PC-3 (cell line): ENCODE measurements around the gene HOXD11. TPM values are rescaled to one million over a fixed set of nuclear protein-coding genes. Genes with fewer than 3 reads are reported as not detected.

Source experiments
- ATAC-seq: fragments of 200-7000 bp; cut with Tn5 transposase; 2 replicates; pipeline ENCODE4 v1.9.1; 2020; ENCODE audit warnings: mild to moderate bottlenecking, moderate library complexity
- BruUV-seq: library from RNA; stranded (reverse); fragments of 400-500 nt; replicated peaks from 2 replicates; lab custom pipeline; 2021; lab: Mats Ljungman, UMichigan
- CTCF ChIA-PET: fragments of 300-600 bp; sonication (Branson Sonifier 250); formaldehyde crosslinking; loops from one replicate; lab custom pipeline; 2022; ENCODE audit warnings: antibody characterized with exemption; lab: Charles Lee
- POLR2A ChIA-PET: fragments of 300-600 bp; sonication (Branson Sonifier 250); formaldehyde crosslinking; loops from one replicate; lab custom pipeline; 2022; ENCODE audit warnings: antibody characterized with exemption; ENCODE audit not compliant: unreplicated experiment; lab: Charles Lee
- DNase-seq: peaks from one replicate; pipeline ENCODE4 v3.0.0-alpha.2; 2015
- H2AFZ ChIP-seq: fragments of 300-600 bp; sonication (generic); 2 replicates; pipeline ENCODE4 v1.6.0; 2016; ENCODE audit warnings: antibody characterized with exemption, low read length
- H3F3A ChIP-seq: fragments of 300-600 bp; sonication (generic); one replicate; pipeline ENCODE4 v1.6.0; 2017; ENCODE audit warnings: antibody characterized with exemption, low read length, control low read depth, mild to moderate bottlenecking; ENCODE audit not compliant: unreplicated experiment
- H3K27ac ChIP-seq: fragments of 300-600 bp; sonication (generic); 2 replicates; pipeline ENCODE4 v1.5.1; 2016; ENCODE audit warnings: mild to moderate bottlenecking, low read length
- H3K27me3 ChIP-seq: fragments of 300-600 bp; sonication (generic); 2 replicates; pipeline ENCODE4 v1.6.1; 2016; ENCODE audit warnings: low read length, mixed read lengths
- H3K36me3 ChIP-seq: fragments of 300-600 bp; sonication (generic); 2 replicates; pipeline ENCODE4 v1.6.1; 2016; ENCODE audit warnings: low read depth, mixed run types, low read length, mixed read lengths
- H3K4me1 ChIP-seq: fragments of 300-600 bp; sonication (generic); 2 replicates; pipeline ENCODE4 v1.5.1; 2016; ENCODE audit warnings: low read length; ENCODE audit not compliant: insufficient read depth
- H3K4me2 ChIP-seq: fragments of 300-600 bp; sonication (generic); 2 replicates; pipeline ENCODE4 v1.6.0; 2016; ENCODE audit warnings: low read length
- H3K4me3 ChIP-seq: fragments of 300-600 bp; sonication (generic); 2 replicates; pipeline ENCODE4 v1.5.1; 2016; ENCODE audit warnings: mild to moderate bottlenecking, low read length, mixed read lengths
- H3K79me2 ChIP-seq: fragments of 300-600 bp; sonication (generic); 2 replicates; pipeline ENCODE4 v1.6.1; 2017; ENCODE audit warnings: low read length, mixed read lengths
- H3K9ac ChIP-seq: fragments of 300-600 bp; sonication (generic); 2 replicates; pipeline ENCODE4 v1.6.0; 2016; ENCODE audit warnings: mild to moderate bottlenecking, low read length
- H3K9me2 ChIP-seq: fragments of 300-600 bp; sonication (generic); replicated peaks from 2 replicates; pipeline ENCODE4 v1.6.1; 2016; ENCODE audit warnings: mixed run types, low read length, mixed read lengths
- H3K9me3 ChIP-seq: fragments of 300-600 bp; sonication (generic); 2 replicates; pipeline ENCODE4 v1.6.1; 2016; ENCODE audit warnings: low read length, mixed read lengths
- H4K20me1 ChIP-seq: fragments of 300-600 bp; sonication (generic); 2 replicates; pipeline ENCODE4 v1.6.1; 2016; ENCODE audit warnings: low read length, mixed read lengths
- CTCF ChIP-seq: fragments of 300-600 bp; sonication (generic); conservative IDR thresholded peaks from 2 replicates; pipeline ENCODE4 v1.5.1; 2017; ENCODE audit warnings: antibody characterized with exemption, low read depth, mild to moderate bottlenecking, low read length
- EZH2 ChIP-seq: fragments of 300-600 bp; sonication (generic); IDR thresholded peaks from one replicate; pipeline ENCODE4 v1.6.1; 2017; ENCODE audit warnings: antibody characterized with exemption, mild to moderate bottlenecking, low read length; ENCODE audit not compliant: unreplicated experiment
- EZH2phosphoT487 ChIP-seq: fragments of 300-600 bp; sonication (generic); IDR thresholded peaks from 2 replicates; pipeline ENCODE4 v1.6.1; 2018; ENCODE audit warnings: mild to moderate bottlenecking, antibody characterized with exemption, low read length, borderline replicate concordance
- intact Hi-C: fragments of 100-400 bp; cut with micrococcal nuclease; formaldehyde crosslinking; loops from 2 replicates; pipeline ENCODE4 v1.9.0; 2023
- total RNA-seq: library from RNA; depleted of rRNA; stranded (reverse); fragments of >200 nt; gene quantifications from 2 replicates; pipeline ENCODE4 v1.2.3, GENCODE V29; 2014

Gene HOXD11
- total RNA-seq, 1 experiment from 2014 or later, result not detected

GRCh38 chr2:176072951-176073904 is 33.9 kb upstream of the HOXD11 start:
- H3K4me2 ChIP-seq, result no peak overlapping the region
- no peaks in the 10 kb centered on the region for H3F3A ChIP-seq
- no peaks in the 10 kb centered on the region for H3K9me3 ChIP-seq
- H4K20me1 ChIP-seq, result no peaks in the 10 kb centered on the region
- H3K27me3 ChIP-seq, result peaks cover 62% of the 10 kb centered on the region
- no peak overlapping the region for H3K9ac ChIP-seq
- DNase-seq (no peak), ATAC-seq (no peak)
- no TSS peak for BruUV-seq
- H3K27ac ChIP-seq, result no peak overlapping the region
- H3K4me1 ChIP-seq, result no peaks in the 10 kb centered on the region
- TF ChIP-seq CTCF, result no peak
- no peak for TF ChIP-seq EZH2
- TF ChIP-seq EZH2phosphoT487, result no peak
- intact Hi-C loops, result no loop called here
- no peak overlapping the region for H2AFZ ChIP-seq
- H3K36me3 ChIP-seq, result no peaks in the 10 kb centered on the region
- CTCF ChIA-PET, result no interaction called here
- H3K79me2 ChIP-seq, result no peaks in the 10 kb centered on the region
- POLR2A ChIA-PET, result no interaction called here
- no peaks in the 10 kb centered on the region for H3K9me2 ChIP-seq
- H3K4me3 ChIP-seq, result no peak overlapping the region

- POLR2A ChIA-PET, result no interaction called here
- ATAC-seq (no peak), DNase-seq (no peak)
- Histone ChIP-seq H2AFZ (no peak overlapping the region), H3K4me2 (no peak overlapping the region), H3K27ac (no peak overlapping the region), H4K20me1 (no peaks in the 10 kb centered on the region), H3K4me1 (no peaks in the 10 kb centered on the region), H3K4me3 (no peak overlapping the region), H3K36me3 (no peaks in the 10 kb centered on the region), H3K9me3 (no peaks in the 10 kb centered on the region), H3K9ac (no peak overlapping the region), H3F3A (no peaks in the 10 kb centered on the region), H3K9me2 (no peaks in the 10 kb centered on the region), H3K79me2 (no peaks in the 10 kb centered on the region), H3K27me3 (peaks cover 73% of the 10 kb centered on the region)
- no TSS peak for BruUV-seq
- intact Hi-C loops, result no loop called here
- TF ChIP-seq EZH2phosphoT487 (no peak), CTCF (no peak), EZH2 (no peak)
- CTCF ChIA-PET, result no interaction called here
Measured at GRCh38 chr2:176074919-176075425, 32.1 kb upstream of the HOXD11 start.

- BruUV-seq, result no TSS peak
- intact Hi-C loops, result no loop called here
- CTCF ChIA-PET, result no interaction called here
Measured at GRCh38 chr2:176075481-176075880, 31.6 kb upstream of the HOXD11 start.

More at GRCh38 chr2:176075481-176075880, 31.6 kb upstream of the HOXD11 start:
- H3K36me3 ChIP-seq, result no peaks in the 10 kb centered on the region
- POLR2A ChIA-PET, result no interaction called here
- no peak for ATAC-seq
- DNase-seq, result no peak
- no peaks in the 10 kb centered on the region for H3K9me2 ChIP-seq
- H2AFZ ChIP-seq, result no peak overlapping the region
- TF ChIP-seq CTCF, result no peak
- TF ChIP-seq EZH2, result no peak
- no peak for TF ChIP-seq EZH2phosphoT487
- peaks cover 73% of the 10 kb centered on the region for H3K27me3 ChIP-seq
- no peaks in the 10 kb centered on the region for H3K79me2 ChIP-seq
- no peaks in the 10 kb centered on the region for H3F3A ChIP-seq
- no peak overlapping the region for H3K9ac ChIP-seq
- H3K9me3 ChIP-seq, result no peaks in the 10 kb centered on the region
- H3K27ac ChIP-seq, result no peak overlapping the region
- H3K4me3 ChIP-seq, result no peak overlapping the region
- no peaks in the 10 kb centered on the region for H4K20me1 ChIP-seq
- H3K4me1 ChIP-seq, result no peaks in the 10 kb centered on the region
- no peak overlapping the region for H3K4me2 ChIP-seq
